ENCODE data around the gene MYBPC1.

- TF ChIP-seq EZH2phosphoT487 (conservative IDR thresholded peaks at IDR 0.05; ENCODE audit: low read length) (no peak), CTCF (IDR thresholded peaks at IDR 0.05; ENCODE audit: insufficient read depth, low read length, poor library complexity, severe bottlenecking) (no peak)
Observed at GRCh38 chr12:101685092-101685491, 90.3 kb downstream of the MYBPC1 start.

All from SU-DHL-6 (cell line).